GM19238 (cell line): Measurements from ENCODE around the gene CD59.
A peak's percentile ranks its signal among the peaks of the same experiment; 100 is the strongest.

ENCODE experiments used
- DNase-seq: peaks from one replicate; pipeline ENCODE4 v3.0.0; 2011; ENCODE audit warnings: low spot score; ENCODE audit not compliant: insufficient read length

Gene CD59, protein sequence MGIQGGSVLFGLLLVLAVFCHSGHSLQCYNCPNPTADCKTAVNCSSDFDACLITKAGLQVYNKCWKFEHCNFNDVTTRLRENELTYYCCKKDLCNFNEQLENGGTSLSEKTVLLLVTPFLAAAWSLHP

DNA sequence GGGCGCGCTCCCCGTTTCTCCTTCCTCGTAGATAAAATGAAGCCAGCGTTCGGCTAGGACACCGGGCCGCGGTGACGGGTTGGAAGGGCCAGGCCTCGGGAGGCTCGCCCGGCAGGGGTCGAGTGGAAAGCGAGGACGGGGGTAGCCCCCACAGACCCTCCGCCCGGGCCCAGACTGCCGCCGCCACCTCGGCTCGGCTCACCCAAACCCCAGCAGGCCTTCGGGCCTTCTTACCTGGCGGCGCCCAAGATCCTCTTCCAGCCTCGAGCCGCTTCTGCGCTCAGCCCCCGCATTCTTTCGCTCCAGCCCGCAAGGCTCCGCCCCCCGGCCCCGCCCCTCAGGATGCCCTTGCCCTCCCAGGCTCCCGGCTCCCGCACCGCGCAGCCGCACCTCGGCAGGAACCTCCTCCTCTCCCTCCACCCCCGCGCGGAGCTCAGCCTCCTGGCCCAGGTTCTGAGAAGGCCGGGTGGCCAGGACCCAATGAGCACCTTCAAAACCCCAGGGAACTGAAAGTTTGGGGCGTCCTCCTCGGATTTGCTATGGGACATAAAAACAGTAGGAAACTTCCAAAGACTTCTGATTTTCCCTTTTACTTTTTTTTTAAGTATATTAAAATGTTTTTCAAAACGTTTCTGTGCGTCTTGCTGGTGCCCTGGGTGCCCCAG, at the start of gene CD59:
Gene CD59, minus strand, starts transcription at position 276 of the 665 bp plus-strand sequence. CDS start 13,978 bp downstream, outside the sequence.
- DNase-seq = peak; percentile 66

DNA sequence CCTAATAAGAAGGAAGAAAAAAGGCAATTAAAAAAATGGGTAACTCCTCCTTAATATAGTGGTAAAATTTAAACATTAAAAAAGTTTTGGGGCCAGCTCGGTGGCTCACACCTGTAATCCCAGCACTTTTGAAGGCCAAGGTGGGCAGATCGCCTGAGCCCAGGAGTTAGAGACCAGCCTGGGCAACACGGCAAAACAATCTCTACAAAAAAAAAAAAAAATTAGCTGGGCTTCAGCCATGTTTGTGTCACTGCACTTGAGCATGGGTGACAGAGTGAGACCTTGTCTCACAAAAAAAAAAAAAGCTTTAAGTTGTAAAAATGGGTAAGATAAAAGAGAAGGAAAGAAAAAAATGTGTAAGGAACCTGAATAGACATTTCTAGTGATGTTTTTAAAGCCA, 49.4 kb upstream of the CD59 start:
- DNase-seq = no peak

DNA sequence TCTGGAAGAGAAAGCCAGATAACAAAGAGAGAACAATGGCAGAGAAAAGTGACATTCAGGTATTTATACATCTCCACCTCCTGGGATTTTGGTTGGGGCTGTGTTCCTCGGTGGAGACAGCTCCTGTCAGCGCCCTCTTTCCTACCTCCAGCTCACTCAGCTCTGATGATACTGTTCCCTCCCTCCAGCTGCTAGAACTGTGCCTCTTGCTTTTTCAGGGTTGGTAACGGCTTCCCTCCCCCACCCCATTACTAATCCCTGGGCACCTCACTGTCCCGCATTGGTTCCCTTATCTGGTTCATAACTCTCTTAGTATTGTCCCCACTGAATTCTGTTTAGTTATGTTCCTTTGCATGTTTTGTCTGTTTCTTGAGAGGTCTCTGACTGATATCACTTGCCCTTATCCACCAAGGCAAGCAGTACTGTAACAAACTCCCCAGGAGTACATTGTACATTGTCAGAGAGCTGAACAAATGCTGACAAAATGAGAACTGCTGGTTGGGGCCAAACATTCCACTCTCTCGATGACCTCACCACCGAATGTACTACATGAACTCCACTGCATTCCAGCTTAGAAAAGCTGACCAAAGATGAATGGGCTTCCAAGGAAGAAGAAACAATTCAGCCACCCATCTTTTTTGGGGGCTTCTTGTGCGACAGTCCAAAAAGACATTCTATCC, 43.8 kb upstream of the CD59 start:
- no peak for DNase-seq

DNA sequence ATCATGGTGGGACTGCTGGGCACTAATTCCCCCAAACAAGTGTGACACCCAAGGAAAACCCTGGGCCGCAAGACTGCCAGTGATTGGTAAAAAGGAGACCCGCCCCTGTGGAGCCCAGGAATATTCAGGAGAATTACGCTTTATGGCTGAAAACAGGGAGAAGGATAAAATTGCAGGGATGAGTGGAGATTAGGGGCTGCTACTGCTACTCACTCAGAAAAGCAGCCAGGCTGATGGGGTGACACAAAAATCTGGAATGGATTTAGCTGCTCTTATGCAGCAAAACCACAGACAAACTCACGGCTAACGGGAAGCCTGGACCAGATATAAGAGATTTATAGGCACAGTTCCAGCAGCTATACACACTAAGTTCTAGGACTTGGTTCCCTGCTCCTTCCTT, 42.5 kb upstream of the CD59 start:
- no peak for DNase-seq

DNA sequence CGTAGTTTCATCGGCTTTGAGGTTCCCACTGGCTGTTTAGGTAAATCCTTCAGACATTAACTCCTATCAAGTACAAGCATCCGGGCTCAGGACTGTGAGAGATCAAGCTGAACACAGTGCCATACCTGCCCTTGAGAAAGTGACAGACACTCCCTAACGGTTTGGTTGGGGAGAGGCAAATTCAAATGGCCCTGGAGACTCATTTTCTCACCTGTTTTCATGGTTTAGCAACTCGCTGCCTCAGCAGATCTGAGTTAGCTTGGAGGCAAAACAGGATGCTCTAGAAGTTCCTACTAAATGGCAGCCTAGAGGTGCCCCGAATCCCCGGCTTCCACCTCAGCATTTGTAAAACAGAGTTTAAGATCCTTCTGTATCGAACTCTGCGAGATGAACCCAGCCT, 41.7 kb upstream of the CD59 start:
- no peak for DNase-seq

DNA sequence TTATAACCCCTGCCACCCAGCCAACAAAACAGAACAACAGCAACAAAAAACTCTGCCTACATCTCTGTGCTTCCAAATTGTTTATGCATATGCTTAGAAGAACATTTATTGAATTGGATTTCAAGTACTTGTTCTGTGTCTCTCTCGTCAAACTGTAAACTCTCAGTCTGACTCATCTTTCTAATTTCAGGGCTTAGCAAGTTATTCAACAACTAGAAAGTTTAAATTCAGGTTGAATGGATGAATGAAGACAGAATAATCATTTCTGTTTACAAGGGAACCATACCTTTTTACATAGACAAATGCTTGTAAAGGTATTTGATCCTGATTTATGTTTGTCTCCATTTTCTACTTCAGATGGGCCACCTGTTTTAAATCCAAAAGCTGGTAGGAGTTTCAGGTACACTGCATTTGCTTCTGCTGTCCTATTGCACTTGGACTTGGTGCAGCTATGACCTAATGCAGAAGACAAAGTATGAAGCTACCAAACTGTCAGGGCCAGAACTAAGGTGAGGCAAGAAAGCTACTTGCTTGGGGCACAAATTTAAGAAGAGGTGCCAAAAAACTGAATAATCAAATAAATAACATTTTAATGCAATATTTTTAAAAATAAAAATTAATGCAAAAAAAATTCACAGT, 39.7 kb upstream of the CD59 start:
- no peak for DNase-seq

DNA sequence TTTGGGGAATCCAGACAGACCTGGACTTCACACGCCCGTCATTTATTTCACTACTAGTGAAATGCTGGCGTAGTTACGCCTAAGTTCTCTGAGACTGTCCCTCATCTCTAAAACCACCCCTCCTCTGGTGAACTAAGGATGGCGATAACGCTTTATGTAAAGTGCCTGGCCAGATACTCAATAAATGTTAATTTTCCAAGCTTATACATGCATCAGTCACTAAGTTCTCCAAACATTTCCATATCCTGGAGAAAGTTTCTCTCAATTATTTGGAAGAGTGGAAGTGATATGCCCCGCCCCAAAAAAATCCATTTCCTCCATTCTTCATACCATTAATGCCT, 39.2 kb upstream of the CD59 start:
- no peak for DNase-seq

DNA sequence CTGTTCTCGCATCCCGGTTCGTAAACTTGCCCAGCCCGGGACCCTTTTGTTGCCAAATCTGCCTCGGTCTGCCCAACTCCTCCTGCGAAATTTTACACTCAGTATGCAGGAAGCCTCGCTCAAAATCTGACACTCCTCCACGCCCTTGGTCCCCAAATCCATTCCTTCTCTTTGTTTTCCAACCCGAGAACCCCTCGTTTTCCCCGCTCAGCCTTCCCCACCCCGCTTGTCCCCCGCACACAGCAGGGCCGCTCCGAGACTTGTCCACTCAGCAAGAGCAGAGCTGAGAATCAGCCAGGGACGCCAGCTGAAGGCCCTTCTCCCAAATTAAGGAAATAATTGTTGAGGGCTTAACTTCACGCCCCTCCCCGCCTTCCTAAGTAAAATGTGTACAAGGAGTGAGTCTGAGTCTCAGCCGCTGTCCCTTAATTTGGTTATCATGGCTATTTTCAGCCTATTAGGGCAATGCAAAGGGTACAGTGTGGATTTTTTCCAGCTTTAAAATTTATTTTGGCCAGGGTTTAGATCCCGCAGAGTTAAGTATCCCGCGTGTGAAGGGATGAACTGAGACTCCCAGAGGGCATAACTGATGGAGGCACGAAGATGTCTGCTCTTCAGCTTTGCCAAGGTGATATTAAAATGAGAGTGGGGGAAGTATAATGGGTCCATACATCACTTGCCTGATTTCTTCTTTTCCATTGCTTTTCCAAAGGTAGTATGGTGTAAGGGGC, 38.7 kb upstream of the CD59 start:
- DNase-seq = no peak

DNA sequence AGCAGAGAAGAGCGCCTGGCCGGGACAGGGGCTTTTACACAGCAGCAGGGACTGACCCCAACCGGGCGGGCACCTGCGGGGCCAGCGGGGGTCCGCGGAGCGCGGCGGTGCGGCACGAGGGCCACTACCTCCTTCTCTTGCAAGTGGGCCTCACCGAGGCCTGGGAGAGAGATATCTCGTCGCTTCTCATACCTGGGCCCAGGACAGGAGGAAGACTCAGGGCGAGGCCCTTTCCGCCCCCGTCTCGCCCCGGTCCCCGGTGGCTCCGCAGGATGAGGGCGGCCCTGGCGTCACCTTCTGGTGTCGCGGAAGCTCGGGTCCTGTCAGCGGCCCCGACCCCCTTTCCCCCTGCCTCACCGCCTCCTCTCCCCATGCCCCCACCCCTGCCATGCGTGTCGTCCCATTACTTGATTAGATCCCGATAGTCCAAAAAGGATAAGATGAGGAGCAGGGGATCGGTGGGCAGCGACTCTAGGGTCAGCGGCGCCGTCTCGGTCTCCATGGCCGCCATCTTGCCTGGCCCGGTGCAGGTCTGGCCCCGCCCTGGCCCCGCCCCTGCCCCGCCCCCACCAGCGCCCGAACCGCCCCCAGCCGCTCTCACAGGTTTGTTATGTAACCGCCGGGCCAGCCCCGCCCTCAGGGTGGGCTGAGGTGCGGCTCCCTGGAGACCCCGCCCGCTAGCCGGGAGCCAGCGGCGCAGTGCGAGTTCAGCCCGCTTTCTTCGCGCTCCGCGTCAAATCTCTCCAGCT, 37.9 kb upstream of the CD59 start, which contains the start of gene FBXO3:
Gene FBXO3, minus strand, starts transcription at position 534 of the 749 bp plus-strand sequence. Its CDS starts 23 bp downstream, at position 511.
- DNase-seq = peak; percentile 78

DNA sequence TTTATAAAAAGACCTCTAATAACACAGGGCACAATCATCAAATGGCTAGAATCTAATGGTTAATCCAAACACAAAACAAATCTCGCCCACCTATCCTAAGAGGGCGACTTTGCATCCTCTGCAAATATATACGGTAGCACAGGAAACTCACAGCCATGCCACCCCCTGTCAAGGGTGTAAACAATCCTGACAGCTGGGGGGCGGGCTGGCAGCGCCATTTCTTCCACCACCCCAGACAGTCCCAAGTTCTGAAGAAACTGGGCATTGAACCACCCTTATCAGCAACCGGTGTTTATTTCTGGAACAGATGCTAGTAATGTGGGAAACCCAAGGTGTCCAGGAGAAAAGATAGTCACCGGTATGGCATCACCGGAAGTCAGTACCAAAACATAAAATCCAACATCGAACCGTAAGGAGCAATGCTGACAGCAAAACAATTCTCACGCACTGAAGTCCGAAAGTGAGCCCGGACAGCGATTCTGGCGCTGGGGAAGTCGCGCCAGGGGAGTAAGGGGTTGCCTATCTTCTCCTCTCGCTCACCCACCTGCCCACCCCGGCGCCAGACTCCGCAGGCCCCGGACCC, 37.3 kb upstream of the CD59 start:
- DNase-seq = no peak

DNA sequence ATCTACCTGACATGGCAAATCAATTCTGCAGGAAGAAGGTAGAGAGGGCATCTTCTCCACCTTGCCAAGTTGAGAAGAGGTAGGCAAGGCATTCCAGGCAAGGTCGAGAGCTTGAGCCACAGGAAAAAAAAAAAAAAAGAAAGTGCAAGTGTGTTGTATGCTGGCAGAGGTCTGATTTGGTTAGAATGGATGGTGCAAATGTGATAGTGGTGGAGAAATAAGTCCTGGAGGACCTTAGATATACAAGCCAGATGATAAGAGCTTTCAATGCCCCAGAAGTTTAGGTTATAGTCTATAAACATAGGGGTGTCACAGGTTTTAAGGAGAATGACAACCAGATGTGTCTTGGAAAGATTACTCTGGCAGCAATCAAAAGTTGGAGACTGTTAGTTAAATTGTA, 36.6 kb upstream of the CD59 start:
- DNase-seq = no peak

DNA sequence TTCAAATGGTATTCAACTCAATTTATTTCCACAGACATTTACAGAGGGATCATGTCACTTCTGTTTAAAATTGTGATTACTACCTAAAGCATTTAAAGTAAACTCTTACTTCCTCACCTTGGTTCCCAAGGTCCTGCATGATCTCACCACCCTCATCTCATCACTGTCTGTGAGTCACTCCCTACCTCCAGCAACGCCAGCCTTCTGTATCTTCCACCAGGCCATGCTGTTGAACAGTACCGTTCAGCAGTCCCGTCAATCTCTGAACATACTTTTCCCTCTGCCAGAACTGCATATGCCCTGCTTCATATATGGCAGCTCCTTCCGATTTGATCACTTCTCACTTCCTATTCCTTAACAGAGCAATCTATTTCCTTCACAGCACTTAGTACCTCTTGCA, 36.1 kb upstream of the CD59 start:
- no peak for DNase-seq

DNA sequence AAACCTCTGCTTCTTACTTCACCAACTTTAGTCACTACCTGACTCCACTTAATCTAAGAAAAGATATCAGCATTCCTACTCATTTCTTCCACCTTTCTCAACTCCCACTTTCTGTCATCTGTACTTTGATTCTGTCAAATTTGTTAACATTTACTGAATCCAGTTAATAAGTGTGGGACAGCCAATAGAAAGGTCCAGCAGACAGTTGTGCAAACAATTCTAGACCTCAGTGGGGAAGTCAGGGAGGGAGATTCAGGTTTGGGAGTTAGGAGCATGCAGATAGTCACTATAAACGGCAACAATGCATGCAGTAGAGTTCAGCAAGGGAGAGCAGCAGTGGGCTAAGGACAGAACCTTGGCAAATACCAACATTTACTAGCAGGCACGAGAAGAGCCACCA, 34.0 kb upstream of the CD59 start:
- DNase-seq = no peak

DNA sequence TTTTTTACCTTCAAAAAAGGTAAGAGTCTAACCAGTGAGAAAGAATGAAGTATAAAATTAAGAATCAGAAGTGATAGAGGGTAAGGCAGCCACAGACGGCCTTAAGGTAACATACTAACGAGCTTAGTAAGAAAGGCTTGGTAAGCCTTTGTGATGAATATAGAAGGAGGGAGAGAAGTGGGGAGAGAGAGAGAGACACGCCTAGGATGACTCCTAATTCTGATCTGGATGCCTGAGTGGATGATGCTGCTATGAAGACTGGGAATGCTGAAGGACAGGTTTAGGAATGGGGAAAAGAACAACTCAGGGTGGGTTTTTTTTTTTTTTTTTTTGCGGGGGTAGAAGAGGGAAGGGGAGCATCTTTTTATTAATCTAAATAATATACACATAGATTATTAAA, 33.3 kb upstream of the CD59 start:
- DNase-seq = no peak

DNA sequence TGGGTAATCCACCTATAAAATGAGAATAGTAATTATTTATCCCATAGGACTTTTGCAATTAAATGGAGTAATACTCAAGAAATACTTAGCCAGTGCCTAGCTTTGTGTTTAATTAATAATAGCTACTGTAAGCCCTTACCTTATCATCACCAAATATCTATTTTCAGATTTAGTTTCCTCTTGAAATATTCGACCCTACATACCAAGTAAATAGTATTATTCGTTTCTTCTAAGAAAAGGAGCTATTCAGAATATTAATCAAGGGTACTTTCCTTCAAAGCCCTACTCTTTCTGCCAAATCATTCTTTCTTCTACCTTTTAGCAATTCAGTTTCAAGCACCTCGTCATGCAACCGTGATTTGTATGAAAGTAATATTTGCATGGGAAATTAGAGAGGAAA, 31.4 kb upstream of the CD59 start:
- DNase-seq = no peak

DNA sequence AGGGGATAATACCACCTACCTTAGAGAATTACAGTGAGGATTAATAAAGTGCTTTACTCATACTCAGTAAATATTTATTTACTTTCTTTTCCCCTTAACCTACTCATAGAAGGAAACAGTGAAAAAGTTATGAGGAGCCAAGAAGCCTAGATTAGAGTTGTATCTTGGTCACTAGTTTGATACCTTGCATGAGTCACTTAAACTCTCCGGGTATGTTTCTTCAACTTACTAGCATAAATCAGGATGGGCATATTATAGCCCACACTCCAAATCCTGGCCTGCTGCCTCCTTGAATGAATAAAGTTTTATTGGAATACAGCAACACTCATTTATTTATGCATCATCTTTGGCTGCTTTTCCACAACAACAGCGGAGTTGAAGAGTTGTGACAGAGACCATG, 29.9 kb upstream of the CD59 start:
- no peak for DNase-seq

DNA sequence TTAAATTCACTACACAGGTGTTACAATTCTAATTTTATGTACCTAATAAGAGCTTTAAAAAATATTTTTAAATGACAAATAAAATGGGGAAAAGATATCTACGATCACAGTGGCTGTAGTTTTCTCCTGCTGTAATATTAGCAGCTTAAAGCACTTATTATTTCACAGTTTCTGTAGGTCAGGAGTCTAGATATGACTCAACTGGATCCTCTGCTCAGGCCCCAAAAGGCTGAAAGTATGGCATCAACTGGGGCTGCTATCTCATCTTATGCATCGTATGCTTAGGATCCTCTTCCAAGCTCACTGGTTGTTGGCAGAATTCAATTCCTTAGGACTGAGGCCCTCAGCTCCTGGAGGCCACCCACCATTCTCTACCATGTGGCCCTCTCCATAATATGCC, 25.2 kb upstream of the CD59 start:
- DNase-seq = no peak

DNA sequence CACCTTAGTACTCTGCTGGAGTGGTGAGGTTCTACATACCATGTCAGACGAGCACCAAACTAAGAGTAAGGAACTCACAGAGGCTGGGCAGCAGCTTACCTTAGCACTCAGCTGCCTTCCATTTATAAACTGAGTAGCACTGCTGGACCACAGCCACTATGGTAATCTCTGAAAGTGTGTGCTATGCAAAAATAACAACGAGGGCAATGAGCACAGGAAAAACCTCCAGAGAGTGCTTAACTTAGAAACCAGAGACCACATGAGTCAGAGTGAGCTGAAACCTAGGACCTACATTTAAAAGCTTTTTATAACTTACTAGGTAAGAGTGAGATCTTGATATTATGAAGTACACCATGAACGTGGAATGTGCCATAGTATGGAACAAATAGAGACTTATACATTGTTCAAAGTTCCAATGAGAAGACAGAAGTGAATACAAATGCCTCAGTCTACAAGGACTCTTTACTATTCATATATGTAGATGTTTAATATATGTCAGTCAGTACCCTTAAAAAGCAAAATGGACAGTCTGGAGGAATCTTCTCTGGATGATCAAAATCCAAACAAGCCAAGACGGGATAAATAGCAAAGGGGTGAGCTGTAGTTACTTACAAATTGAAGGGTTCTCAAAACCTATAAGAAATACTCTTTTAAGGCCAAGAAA, 17.2 kb upstream of the CD59 start:
- no peak for DNase-seq

DNA sequence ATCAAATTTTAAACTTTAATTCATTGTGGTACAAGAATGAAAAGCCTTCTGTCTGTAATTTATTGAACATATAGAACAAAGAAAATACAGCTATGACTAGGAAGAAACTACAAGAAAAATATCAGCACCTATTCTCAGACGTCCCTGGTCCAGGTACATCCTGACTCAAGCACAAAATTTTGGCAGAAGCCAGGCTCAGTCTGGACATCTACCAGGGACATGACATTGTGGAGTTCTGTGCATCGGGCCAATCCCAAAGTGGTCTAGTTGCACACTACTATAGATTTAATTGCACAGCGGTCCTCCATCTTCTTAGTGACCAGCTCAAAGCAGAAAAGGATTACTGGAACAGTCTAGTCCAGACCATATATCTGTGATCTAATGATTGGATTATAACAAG, 15.7 kb upstream of the CD59 start:
- no peak for DNase-seq

DNA sequence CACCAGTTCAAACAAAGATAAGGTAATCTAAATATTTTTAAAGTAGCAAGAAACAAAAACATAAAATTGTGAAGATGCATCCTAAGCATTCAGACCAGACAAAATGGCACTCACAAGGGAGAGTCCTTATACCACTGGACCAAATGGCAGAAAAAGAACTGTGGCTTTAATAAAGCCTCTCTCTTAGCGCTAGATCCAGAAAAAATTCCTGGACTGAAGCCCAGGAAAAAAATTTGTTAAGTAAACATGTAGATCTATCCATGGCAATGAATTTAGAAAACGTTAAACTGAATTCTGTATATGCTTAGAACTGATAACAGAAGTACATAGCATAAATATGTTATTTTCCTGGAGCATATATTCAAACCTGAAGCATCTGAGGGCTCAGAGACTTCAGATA, 11.8 kb upstream of the CD59 start:
- no peak for DNase-seq
